Spleen (tissue), 11 donors: Measurements from ENCODE around the gene SLC39A13. TPM values are rescaled to one million over a fixed set of nuclear protein-coding genes. Genes with fewer than 3 reads are reported as not detected.

Experiments
- DNase-seq: peaks from one replicate; pipeline ENCODE4 v3.0.0-alpha.2; 2020
- H3K27ac ChIP-seq, 8 donors: fragments of 200-600 bp; sonication (generic) in 7 of 8; 1 replicate in 4 of 8; 2 replicates in 4 of 8; pipeline versions ENCODE4 v1.5.0 to v1.8.0; 2016 to 2021; ENCODE audit warnings: inconsistent platforms in 4 of 8, mild to moderate bottlenecking in 4 of 8, moderate library complexity in 1 of 8
- H3K27me3 ChIP-seq, 7 donors: fragments of 200-600 bp; sonication (generic) in 6 of 7; replicated peaks in 1 of 7; 1 replicate in 4 of 7; 2 replicates in 3 of 7; pipeline versions ENCODE4 v1.5.0 to v1.8.0; 2016 to 2021; ENCODE audit warnings: inconsistent platforms in 3 of 7, mild to moderate bottlenecking in 1 of 7
- H3K36me3 ChIP-seq, 6 donors: fragments of 200-600 bp; sonication (generic) in 5 of 6; 1 replicate in 4 of 6; 2 replicates in 2 of 6; pipeline versions ENCODE4 v1.5.0 to v1.8.0; 2016 to 2021; ENCODE audit warnings: inconsistent platforms in 2 of 6
- H3K4me1 ChIP-seq, 6 donors: fragments of 200-600 bp; sonication (generic) in 5 of 6; 1 replicate in 3 of 6; 2 replicates in 3 of 6; pipeline versions ENCODE4 v1.5.0 to v1.8.0; 2016 to 2021; ENCODE audit warnings: inconsistent platforms in 3 of 6
- H3K4me3 ChIP-seq, 8 donors: fragments of 200-600 bp; sonication (generic) in 7 of 8; 1 replicate in 4 of 8; 2 replicates in 4 of 8; pipeline versions ENCODE4 v1.5.0 to v1.8.0; 2016 to 2021; ENCODE audit warnings: inconsistent platforms in 4 of 8, mild to moderate bottlenecking in 4 of 8, moderate library complexity in 2 of 8
- H3K9me3 ChIP-seq, 8 donors: fragments of 200-600 bp; sonication (generic) in 7 of 8; 1 replicate in 4 of 8; 2 replicates in 4 of 8; pipeline versions ENCODE4 v1.5.0 to v1.8.0; 2016 to 2021; ENCODE audit warnings: inconsistent platforms in 4 of 8
- POLR2A ChIP-seq, 3 donors: fragments of 450-650 bp; IDR thresholded peaks; one replicate each; pipeline ENCODE4 v1.5.1; 2017; ENCODE audit warnings: antibody characterized with exemption in 3 of 3, mild to moderate bottlenecking in 1 of 3
- POLR2AphosphoS5 ChIP-seq, 3 donors: sonication (generic); formaldehyde crosslinking; IDR thresholded peaks; one replicate each; pipeline ENCODE4 v1.5.1; 2017; ENCODE audit warnings: antibody characterized with exemption in 3 of 3
- WGBS, 5 donors: extraction: QIAGEN DNeasy Blood & Tissue Kit in 3 of 5; methylation state at CpG; one replicate each; pipeline versions ENCODE4 v1.1.5 to v1.1.7; 2013 to 2018; 5-methylcytosine and 5-hydroxymethylcytosine counted together
- intact Hi-C: fragments of 100-400 bp; cut with DNase I; formaldehyde crosslinking; loops from one replicate; pipeline ENCODE4 v1.15.0; 2023; ENCODE audit warnings: low total_unique reads
- polyA plus RNA-seq, 3 donors: library from polyadenylated mRNA; stranded (reverse); fragments of 200-250 nt; gene quantifications; one replicate each; pipeline ENCODE4 v1.2.1, GENCODE V29; 2013
- total RNA-seq, 7 donors: library from RNA; depleted of rRNA in 3 of 7; stranded (reverse); fragments of >200 nt in 3 of 7; fragmentation: NEBNext Ultra II Directional in 4 of 7; extraction: Animal tissue kit (Norgen Biotek cat#: 25700) in 4 of 7; gene quantifications; one replicate each; pipeline versions ENCODE4 v1.1.0 to v1.2.1, GENCODE V29; 2016 to 2021
- TF ChIP-seq, protein P1 (sequence below), 11 experiments: fragments of 200-600 bp in 7 of 11; fragments of 450-650 bp in 4 of 11; sonication (generic) in 4 of 11; IDR thresholded peaks in 8 of 11; conservative IDR thresholded peaks in 3 of 11; 1 replicate in 7 of 11; 2 replicates in 4 of 11; pipeline versions ENCODE4 v1.4.0 to v1.8.0; 2016 to 2021; ENCODE audit warnings: antibody characterized with exemption in 11 of 11, inconsistent platforms in 4 of 11, mild to moderate bottlenecking in 1 of 11
- donor health status: healthy with polysubstance abuse.
- donor health status: DM: no; HTN: no; CAD: no; lungs with moderate emphysema.
- donor health status: DM: no; HTN: no; CAD: no.
- donor health status: Bipolar disorder and iron deficiency.
- donor health status: healthy.
- donor health status: DM: no; HTN: no; CAD: no.
- donor health status: DM: yes; HTN: yes; CAD: no.

Gene SLC39A13
- total and polyA plus RNA-seq, 10 donors: 21.7 to 48.4 (median 40.4) TPM

GRCh38 chr11:47414685-47415070 is 6.3 kb downstream of the SLC39A13 start:
- H3K27me3 ChIP-seq: no peaks in the 10 kb centered on the region
- no peak for DNase-seq
- TF ChIP-seq, protein P1, sequence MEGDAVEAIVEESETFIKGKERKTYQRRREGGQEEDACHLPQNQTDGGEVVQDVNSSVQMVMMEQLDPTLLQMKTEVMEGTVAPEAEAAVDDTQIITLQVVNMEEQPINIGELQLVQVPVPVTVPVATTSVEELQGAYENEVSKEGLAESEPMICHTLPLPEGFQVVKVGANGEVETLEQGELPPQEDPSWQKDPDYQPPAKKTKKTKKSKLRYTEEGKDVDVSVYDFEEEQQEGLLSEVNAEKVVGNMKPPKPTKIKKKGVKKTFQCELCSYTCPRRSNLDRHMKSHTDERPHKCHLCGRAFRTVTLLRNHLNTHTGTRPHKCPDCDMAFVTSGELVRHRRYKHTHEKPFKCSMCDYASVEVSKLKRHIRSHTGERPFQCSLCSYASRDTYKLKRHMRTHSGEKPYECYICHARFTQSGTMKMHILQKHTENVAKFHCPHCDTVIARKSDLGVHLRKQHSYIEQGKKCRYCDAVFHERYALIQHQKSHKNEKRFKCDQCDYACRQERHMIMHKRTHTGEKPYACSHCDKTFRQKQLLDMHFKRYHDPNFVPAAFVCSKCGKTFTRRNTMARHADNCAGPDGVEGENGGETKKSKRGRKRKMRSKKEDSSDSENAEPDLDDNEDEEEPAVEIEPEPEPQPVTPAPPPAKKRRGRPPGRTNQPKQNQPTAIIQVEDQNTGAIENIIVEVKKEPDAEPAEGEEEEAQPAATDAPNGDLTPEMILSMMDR (IDR thresholded peaks at IDR 0.05 in 8 of 11, conservative IDR thresholded peaks at IDR 0.05 in 3 of 11): no peak
- no peak for TF ChIP-seq POLR2A (IDR thresholded peaks at IDR 0.05)
- peak in 1 of 3 donors; percentile 20 for TF ChIP-seq POLR2AphosphoS5 (IDR thresholded peaks at IDR 0.05)
- H3K4me3 ChIP-seq: no peak overlapping the region
- intact Hi-C loops: no loop called here
- no peak overlapping the region for H3K27ac ChIP-seq
- peaks cover 3 to 45% (median 27%) of the 10 kb centered on the region in 6 donors for H3K4me1 ChIP-seq
- peaks cover 0 to 95% (median 52%) of the 10 kb centered on the region in 6 donors for H3K36me3 ChIP-seq
- WGBS, 5 donors: 86 to 100% (median 93%) methylated on average over 1 to 19 of the region's 19 CpGs
- H3K9me3 ChIP-seq: no peaks in the 10 kb centered on the region

DNA sequence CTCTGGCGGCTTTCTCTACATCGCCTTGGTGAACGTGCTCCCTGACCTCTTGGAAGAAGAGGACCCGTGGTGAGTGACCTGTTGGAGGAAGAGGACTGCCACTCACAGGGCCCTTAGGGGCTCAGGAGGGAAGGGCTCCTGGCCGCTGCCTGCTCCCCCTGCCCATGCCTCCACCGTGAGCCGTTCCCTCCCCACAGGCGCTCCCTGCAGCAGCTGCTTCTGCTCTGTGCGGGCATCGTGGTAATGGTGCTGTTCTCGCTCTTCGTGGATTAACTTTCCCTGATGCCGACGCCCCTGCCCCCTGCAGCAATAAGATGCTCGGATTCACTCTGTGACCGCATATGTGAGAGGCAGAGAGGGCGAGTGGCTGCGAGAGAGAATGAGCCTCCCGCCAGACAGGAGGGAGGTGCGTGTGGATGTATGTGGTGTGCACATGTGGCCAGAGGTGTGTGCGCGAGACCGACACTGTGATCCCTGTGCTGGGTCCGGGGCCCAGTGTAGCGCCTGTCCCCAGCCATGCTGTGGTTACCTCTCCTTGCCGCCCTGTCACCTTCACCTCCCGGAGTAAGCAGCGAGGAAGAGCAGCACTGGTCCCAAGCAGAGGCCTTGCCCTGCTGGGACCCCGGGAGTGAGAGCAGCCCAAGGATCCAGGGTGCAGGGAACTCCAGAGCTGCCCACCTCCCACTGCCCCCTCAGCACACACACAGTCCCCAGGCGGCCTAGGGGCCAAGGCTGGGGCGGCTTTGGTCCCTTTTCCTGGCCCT is 6.9 kb downstream of the SLC39A13 start:
- H3K27me3 ChIP-seq: no peaks in the 10 kb centered on the region
- TF ChIP-seq, protein P1 (IDR thresholded peaks at IDR 0.05 in 8 of 11, conservative IDR thresholded peaks at IDR 0.05 in 3 of 11): no peak
- peak in 1 of 3 donors; percentile 50 for TF ChIP-seq POLR2AphosphoS5 (IDR thresholded peaks at IDR 0.05)
- H3K4me3 ChIP-seq: no peak overlapping the region
- peak overlapping the region in 5 of 8 donors; percentile 35 to 73 (median 54) for H3K27ac ChIP-seq
- H3K4me1 ChIP-seq: peaks cover under 1 to 39% (median 21%) of the 10 kb centered on the region in 6 donors
- DNase-seq: no peak
- no peaks in the 10 kb centered on the region for H3K9me3 ChIP-seq
- 85 to 92% (median 90%) methylated on average over 24 to 31 of the region's 31 CpGs for WGBS, 5 donors
- peaks cover 0 to 98% (median 58%) of the 10 kb centered on the region in 6 donors for H3K36me3 ChIP-seq
- intact Hi-C loops: no loop called here

GRCh38 chr11:47415949-47416472 is 7.6 kb downstream of the SLC39A13 start:
- peak overlapping the region in 6 of 8 donors; percentile 35 to 73 (median 50) for H3K27ac ChIP-seq
- TF ChIP-seq, protein P1 (IDR thresholded peaks at IDR 0.05 in 8 of 11, conservative IDR thresholded peaks at IDR 0.05 in 3 of 11): no peak
- TF ChIP-seq POLR2AphosphoS5 (IDR thresholded peaks at IDR 0.05): peak; percentile 44 to 70 (median 47)
- intact Hi-C loops: no loop called here
- no peaks in the 10 kb centered on the region for H3K27me3 ChIP-seq
- H3K4me3 ChIP-seq: no peak overlapping the region
- DNase-seq: no peak
- H3K9me3 ChIP-seq: no peaks in the 10 kb centered on the region
- H3K36me3 ChIP-seq: peaks cover 0 to 98% (median 65%) of the 10 kb centered on the region in 6 donors
- peaks cover 0 to 32% (median 17%) of the 10 kb centered on the region in 6 donors for H3K4me1 ChIP-seq
- WGBS, 5 donors: 44 to 65% (median 48%) methylated on average over 7 to 13 of the region's 13 CpGs

DNA sequence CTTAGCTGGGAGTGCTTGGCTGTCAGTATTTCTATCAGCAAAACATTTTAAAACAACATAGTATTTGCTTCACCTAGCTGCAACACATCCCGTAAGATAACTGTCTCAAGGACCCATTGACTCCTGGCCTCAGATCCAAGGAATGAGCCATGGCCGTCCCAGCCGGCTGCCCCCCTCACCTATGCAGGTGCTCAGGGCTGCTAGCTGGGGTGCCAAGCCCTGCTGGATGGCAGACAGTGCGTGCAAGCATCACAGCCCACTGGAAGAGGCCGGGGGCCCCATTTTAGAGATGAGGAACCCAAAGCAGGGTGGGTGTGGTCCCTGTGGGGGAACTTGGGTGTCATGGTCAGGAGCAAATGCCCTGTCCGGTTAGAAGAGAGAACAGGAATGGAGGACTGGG is 9.3 kb downstream of the SLC39A13 start:
- Histone ChIP-seq H3K36me3 (peaks cover 0 to 100% (median 79%) of the 10 kb centered on the region in 6 donors), H3K27ac (peak overlapping the region in 2 of 8 donors; percentile 5 to 38), H3K9me3 (no peaks in the 10 kb centered on the region), H3K4me1 (peaks cover 0 to 19% (median 7%) of the 10 kb centered on the region in 6 donors), H3K27me3 (no peaks in the 10 kb centered on the region), H3K4me3 (no peak overlapping the region)
- TF ChIP-seq, protein P1 (IDR thresholded peaks at IDR 0.05 in 8 of 11, conservative IDR thresholded peaks at IDR 0.05 in 3 of 11): no peak
- peak in 2 of 3 donors; percentile 12 to 62 for TF ChIP-seq POLR2AphosphoS5 (IDR thresholded peaks at IDR 0.05)
- no peak for TF ChIP-seq POLR2A (IDR thresholded peaks at IDR 0.05)
- no peak for DNase-seq
- WGBS, 5 donors: 78 to 95% (median 89%) methylated on average over 6 of the region's 6 CpGs
- intact Hi-C loops: no loop called here
